GM19328 (cell line): ENCODE results near the gene ALPL.

ENCODE experiments used
- ATAC-seq: cut with Tn5 transposase; IDR thresholded peaks from one replicate; pipeline ENCODE4 v1.9.1; 2021; ENCODE audit warnings: mild to moderate bottlenecking, moderate library complexity; ENCODE audit not compliant: unreplicated experiment

The ALPL gene

DNA sequence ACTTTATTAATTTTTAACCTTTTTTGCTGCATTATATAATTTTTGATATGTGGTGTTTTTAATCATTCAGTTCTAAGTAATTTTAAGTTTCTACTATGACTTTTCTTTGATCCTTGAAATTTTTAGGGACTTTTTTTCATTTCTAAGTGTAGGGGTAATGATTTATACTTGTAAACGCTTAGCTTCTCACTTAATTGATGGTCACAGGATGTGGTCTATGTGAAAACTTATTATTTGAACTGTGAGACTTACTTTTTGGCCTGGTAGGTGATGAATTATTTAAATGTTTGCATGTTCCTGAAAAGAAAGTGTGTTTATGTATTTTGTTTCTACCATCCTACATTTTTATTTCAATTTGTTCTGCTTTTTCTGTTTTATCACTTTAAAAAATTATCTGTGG lies 17.2 kb downstream of the ALPL start:
- ATAC-seq: no peak

- ATAC-seq: no peak
Measured at GRCh38 chr1:21530368-21531016, 21.3 kb downstream of the ALPL start.

DNA sequence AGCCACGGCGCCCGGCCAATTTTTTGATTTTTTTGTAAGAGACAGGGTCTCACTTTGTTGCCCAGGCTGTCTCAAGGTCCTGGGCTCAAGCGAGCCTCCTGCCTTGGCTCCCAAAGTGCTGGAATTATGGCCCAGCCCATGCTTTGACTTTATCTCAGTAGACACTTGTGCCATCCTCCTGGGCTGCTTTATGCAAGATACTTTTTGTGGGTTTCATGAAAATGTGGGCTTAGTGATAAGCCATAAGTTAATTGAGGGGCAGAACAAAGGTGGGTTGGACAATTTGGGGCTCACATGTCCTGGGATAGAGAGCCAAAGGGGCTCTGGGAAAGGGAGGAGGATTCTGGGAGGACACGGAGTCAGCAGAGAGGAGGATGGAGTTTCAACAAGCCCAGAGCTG lies 22.0 kb downstream of the ALPL start:
- no peak for ATAC-seq

GRCh38 chr1:21532496-21532895 lies 23.3 kb downstream of the ALPL start:
- no peak for ATAC-seq

- no peak for ATAC-seq
Measured at GRCh38 chr1:21532992-21533534, 23.8 kb downstream of the ALPL start.

- no peak for ATAC-seq
Measured at GRCh38 chr1:21534146-21534545, 24.9 kb downstream of the ALPL start.

GRCh38 chr1:21534674-21535378 lies 25.6 kb downstream of the ALPL start:
- no peak for ATAC-seq

GRCh38 chr1:21536218-21536617 lies 27.0 kb downstream of the ALPL start:
- no peak for ATAC-seq

GRCh38 chr1:21537511-21537931 lies 28.3 kb downstream of the ALPL start:
- ATAC-seq: no peak

- ATAC-seq: no peak
Measured at GRCh38 chr1:21537932-21538630, 28.9 kb downstream of the ALPL start.

GRCh38 chr1:21539933-21540332 lies 30.7 kb downstream of the ALPL start:
- no peak for ATAC-seq

GRCh38 chr1:21541329-21541728 lies 32.1 kb downstream of the ALPL start:
- no peak for ATAC-seq

DNA sequence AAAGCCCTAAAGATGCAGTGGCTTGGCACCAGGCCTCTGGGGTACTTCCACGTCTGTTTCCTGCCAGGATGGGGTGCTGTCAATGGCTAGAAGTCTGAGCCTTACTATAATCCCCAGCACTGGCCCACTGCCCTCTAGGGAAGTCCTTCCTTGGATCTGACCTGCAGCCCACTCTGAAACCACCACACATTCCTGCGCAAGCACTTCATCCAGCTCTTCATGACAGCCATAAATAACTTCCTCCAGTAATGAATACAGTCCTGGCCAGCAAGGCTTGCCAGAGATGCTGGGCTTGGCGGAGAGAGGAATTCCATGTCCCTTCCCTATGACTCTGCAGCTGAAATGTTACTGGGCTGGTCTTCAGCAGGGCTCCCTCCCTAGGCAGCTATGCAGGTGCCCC lies 32.6 kb downstream of the ALPL start:
- ATAC-seq: no peak

- ATAC-seq: no peak
Measured at GRCh38 chr1:21543598-21543997, 34.4 kb downstream of the ALPL start.

GRCh38 chr1:21544095-21544494 lies 34.9 kb downstream of the ALPL start:
- no peak for ATAC-seq

- ATAC-seq: no peak
Measured at GRCh38 chr1:21546122-21546825, 37.1 kb downstream of the ALPL start.

- ATAC-seq: no peak
Measured at GRCh38 chr1:21547876-21548275, 38.7 kb downstream of the ALPL start.

GRCh38 chr1:21550097-21550496 lies 40.9 kb downstream of the ALPL start:
- no peak for ATAC-seq

- no peak for ATAC-seq
Measured at GRCh38 chr1:21550866-21551475, 41.7 kb downstream of the ALPL start.

DNA sequence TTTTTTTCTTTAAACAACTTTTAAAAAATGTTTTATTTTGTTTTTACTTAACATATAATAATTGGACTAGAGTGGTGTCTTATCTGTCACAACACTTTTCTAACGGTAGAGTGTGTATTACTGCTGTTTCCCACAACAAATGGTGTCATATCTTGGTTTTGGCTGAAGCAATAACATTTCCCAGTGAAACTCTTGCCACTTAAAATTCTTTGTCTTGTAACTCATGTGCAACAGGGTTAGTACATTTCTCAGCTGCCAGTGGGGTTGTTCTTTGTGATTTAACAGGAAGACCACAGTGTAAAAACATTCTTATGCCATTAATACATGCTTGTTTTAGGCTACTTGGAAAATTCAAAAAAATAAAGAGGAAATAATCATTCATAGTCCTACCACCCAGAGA lies 43.5 kb downstream of the ALPL start:
- no peak for ATAC-seq
